A673 (cell line): ENCODE data around the gene FAM177B. TPM values are rescaled to one million over a fixed set of nuclear protein-coding genes. Genes with fewer than 3 reads are reported as not detected.

Experiments used
- BruUV-seq: library from RNA; stranded (reverse); fragments of 400-500 nt; replicated peaks from 2 replicates; lab custom pipeline; 2021; lab: Mats Ljungman, UMichigan
- CTCF ChIA-PET: fragments of 300-600 bp; sonication (Branson Sonifier 250); formaldehyde crosslinking; loops from one replicate; lab custom pipeline; 2022; ENCODE audit warnings: antibody characterized with exemption; lab: Charles Lee
- POLR2A ChIA-PET: fragments of 300-600 bp; sonication (Branson Sonifier 250); formaldehyde crosslinking; loops from one replicate; lab custom pipeline; 2022; ENCODE audit warnings: antibody characterized with exemption; ENCODE audit not compliant: low non-redundant PET; lab: Charles Lee
- DNase-seq: peaks from one replicate; pipeline ENCODE4 v3.0.0-alpha.2; 2015; ENCODE audit warnings: low spot score
- H3K27ac ChIP-seq: fragments of 200-600 bp; sonication (generic); 2 replicates; pipeline ENCODE4 v1.5.1; 2016; ENCODE audit warnings: mixed run types, low read depth, mild to moderate bottlenecking, mixed read lengths, antibody characterized with exemption, low read length; ENCODE audit not compliant: poor library complexity, severe bottlenecking
- H3K27me3 ChIP-seq: fragments of 200-600 bp; sonication (generic); replicated peaks from 2 replicates; pipeline ENCODE4 v1.6.1; 2017; ENCODE audit warnings: mixed run types, low read depth, mild to moderate bottlenecking, mixed read lengths, antibody characterized with exemption, low read length; ENCODE audit not compliant: insufficient read depth, poor library complexity
- H3K36me3 ChIP-seq: fragments of 200-600 bp; sonication (generic); 2 replicates; pipeline ENCODE4 v1.6.1; 2016; ENCODE audit warnings: mixed run types, mild to moderate bottlenecking, mixed read lengths, antibody characterized with exemption, low read length; ENCODE audit not compliant: insufficient read depth, poor library complexity, severe bottlenecking
- H3K4me1 ChIP-seq: fragments of 200-600 bp; sonication (generic); 2 replicates; pipeline ENCODE4 v1.6.1; 2017; ENCODE audit warnings: mixed run types, mild to moderate bottlenecking, mixed read lengths, antibody characterized with exemption, low read length; ENCODE audit not compliant: insufficient read depth, poor library complexity, severe bottlenecking
- H3K4me3 ChIP-seq: fragments of 200-600 bp; sonication (generic); 2 replicates; pipeline ENCODE4 v1.5.1; 2016; ENCODE audit warnings: low read depth, mixed run types, mild to moderate bottlenecking, mixed read lengths, low read length; ENCODE audit not compliant: poor library complexity, severe bottlenecking
- H3K9me3 ChIP-seq: fragments of 200-600 bp; sonication (generic); 2 replicates; pipeline ENCODE4 v1.6.1; 2016; ENCODE audit warnings: mixed run types, low read depth, mild to moderate bottlenecking, mixed read lengths, antibody characterized with exemption, low read length; ENCODE audit not compliant: poor library complexity, severe bottlenecking
- EZH2 ChIP-seq: fragments of 200-600 bp; sonication (generic); IDR thresholded peaks from 2 replicates; pipeline ENCODE4 v1.6.1; 2017; ENCODE audit warnings: borderline replicate concordance, low read depth, mild to moderate bottlenecking, mixed read lengths, antibody characterized with exemption, low read length; ENCODE audit not compliant: poor library complexity, severe bottlenecking
- intact Hi-C: fragments of 100-400 bp; cut with micrococcal nuclease; formaldehyde crosslinking; loops from one replicate; pipeline ENCODE4 v1.10.0; 2022; ENCODE audit not compliant: unreplicated experiment
- total RNA-seq: library from RNA; stranded (reverse); gene quantifications from 2 replicates; pipeline ENCODE4 v1.2.3, GENCODE V29; 2021
- TF ChIP-seq, protein P1 (sequence below): fragments of 300-800, 200-600 bp; sonication (generic); conservative IDR thresholded peaks from 2 replicates; pipeline ENCODE4 v1.5.1; 2017; ENCODE audit warnings: low read depth, mild to moderate bottlenecking, antibody characterized with exemption, low read length, moderate library complexity, mixed read lengths

FAM177B gene
- total RNA-seq, 1 experiment from 2014 or later, result not detected

DNA sequence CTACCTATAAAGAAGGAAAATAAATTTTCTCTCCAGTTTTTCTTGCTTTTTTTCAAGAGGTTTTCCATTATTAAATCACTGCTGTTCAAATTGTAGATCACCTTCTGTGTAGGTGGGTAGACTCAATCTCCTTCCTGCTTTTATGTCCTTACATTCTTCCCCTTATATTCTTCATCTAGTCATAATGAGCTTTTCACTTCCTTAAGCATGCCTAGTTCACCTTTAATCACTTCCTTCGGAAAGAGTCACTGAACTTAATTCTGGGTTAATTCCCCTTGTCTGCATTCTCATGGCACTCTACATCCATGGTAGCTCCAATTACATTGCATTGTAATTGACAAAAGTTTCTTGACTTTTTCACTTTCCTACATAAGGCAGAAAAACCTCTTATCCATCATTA is 6.1 kb upstream of the FAM177B start:
- BruUV-seq, result no TSS peak
- no peak overlapping the region for H3K27ac ChIP-seq
- no peaks in the 10 kb centered on the region for H3K27me3 ChIP-seq
- intact Hi-C loops, result loop anchor here (10.0 kb wide), 1 partner anchor 954 kb away; no protein-coding TSS in a partner anchor
- H3K9me3 ChIP-seq, result no peaks in the 10 kb centered on the region
- TF ChIP-seq, protein P1, sequence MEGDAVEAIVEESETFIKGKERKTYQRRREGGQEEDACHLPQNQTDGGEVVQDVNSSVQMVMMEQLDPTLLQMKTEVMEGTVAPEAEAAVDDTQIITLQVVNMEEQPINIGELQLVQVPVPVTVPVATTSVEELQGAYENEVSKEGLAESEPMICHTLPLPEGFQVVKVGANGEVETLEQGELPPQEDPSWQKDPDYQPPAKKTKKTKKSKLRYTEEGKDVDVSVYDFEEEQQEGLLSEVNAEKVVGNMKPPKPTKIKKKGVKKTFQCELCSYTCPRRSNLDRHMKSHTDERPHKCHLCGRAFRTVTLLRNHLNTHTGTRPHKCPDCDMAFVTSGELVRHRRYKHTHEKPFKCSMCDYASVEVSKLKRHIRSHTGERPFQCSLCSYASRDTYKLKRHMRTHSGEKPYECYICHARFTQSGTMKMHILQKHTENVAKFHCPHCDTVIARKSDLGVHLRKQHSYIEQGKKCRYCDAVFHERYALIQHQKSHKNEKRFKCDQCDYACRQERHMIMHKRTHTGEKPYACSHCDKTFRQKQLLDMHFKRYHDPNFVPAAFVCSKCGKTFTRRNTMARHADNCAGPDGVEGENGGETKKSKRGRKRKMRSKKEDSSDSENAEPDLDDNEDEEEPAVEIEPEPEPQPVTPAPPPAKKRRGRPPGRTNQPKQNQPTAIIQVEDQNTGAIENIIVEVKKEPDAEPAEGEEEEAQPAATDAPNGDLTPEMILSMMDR, result no peak
- no peak for TF ChIP-seq EZH2
- no peaks in the 10 kb centered on the region for H3K4me1 ChIP-seq
- peaks cover 61% of the 10 kb centered on the region for H3K36me3 ChIP-seq
- CTCF ChIA-PET, result no interaction called here
- POLR2A ChIA-PET, result no interaction called here
- no peak for DNase-seq
- no peak overlapping the region for H3K4me3 ChIP-seq

DNA sequence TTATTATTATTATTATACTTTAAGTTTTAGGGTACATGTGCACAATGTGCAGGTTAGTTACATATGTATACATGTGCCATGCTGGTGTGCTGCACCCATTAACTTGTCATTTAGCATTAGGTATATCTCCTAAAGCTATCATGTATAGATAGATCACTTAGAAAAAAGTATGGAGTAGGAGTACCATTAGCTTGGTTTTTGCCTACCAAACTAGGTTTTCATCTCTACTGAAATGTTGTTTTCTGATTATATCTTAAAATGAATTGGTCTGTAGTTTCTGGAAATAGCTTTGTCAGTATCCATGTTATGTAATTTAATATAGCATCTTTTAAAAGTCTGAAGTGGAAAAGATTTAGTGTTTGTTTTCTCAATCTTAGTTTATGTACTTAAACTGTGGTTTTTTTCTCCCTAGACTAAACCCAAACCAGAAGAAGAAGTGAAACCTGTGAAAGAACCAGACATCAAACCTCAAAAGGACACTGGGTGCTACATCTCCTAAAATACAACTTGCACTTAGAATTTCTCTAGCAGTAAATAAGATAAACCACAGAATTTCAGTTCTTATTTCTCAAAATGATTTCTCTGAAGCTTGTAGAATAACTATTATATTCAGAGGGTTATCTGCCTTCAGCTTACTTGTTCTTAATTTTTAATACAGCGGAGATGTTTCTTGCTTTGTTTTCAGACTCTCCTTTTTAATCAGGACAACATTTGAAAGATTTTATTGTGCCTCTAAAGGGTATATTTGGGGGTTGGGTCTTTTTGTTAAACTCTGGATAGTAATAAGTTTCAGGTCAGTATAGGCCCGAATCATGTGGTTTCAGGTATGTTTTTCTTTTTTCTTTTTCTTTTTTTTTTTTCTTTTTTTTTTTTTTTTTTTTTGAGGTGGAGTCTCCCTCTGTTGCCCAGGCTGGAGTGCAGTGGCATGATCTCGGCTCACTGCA is 4.5 kb upstream of the FAM177B start:
- intact Hi-C loops, result loop anchor here (10.0 kb wide), 1 partner anchor 952 kb away; no protein-coding TSS in a partner anchor
- no peaks in the 10 kb centered on the region for H3K4me1 ChIP-seq
- BruUV-seq, result no TSS peak
- H3K4me3 ChIP-seq, result no peak overlapping the region
- H3K9me3 ChIP-seq, result no peaks in the 10 kb centered on the region
- H3K27ac ChIP-seq, result no peak overlapping the region
- peaks cover 52% of the 10 kb centered on the region for H3K36me3 ChIP-seq
- POLR2A ChIA-PET, result no interaction called here
- DNase-seq, result no peak
- H3K27me3 ChIP-seq, result no peaks in the 10 kb centered on the region
- TF ChIP-seq, protein P1, result no peak
- TF ChIP-seq EZH2, result no peak
- CTCF ChIA-PET, result no interaction called here

DNA sequence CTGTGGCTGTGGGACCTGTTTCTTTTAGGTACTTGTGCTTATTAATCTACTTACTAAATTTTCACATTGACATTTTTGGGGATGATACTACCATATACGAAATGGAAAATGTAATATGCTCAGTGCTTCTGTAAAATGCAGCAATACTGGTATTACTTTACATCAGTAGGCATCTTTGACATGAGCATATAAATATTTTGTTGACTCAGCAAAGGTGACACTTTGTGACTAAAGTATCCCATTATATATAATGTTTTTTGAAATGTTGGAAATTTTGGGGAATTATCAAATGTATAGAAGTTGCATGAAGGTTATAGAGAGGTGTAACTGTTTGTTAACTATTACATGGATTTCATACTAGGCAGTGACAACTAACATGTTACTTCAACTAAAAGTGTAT is 2.3 kb upstream of the FAM177B start:
- Histone ChIP-seq H3K4me1 (no peaks in the 10 kb centered on the region), H3K9me3 (no peaks in the 10 kb centered on the region), H3K27ac (no peak overlapping the region), H3K27me3 (no peaks in the 10 kb centered on the region), H3K36me3 (peaks cover 38% of the 10 kb centered on the region), H3K4me3 (no peak overlapping the region)
- intact Hi-C loops, result loop anchor here (10.0 kb wide), 1 partner anchor 950 kb away; no protein-coding TSS in a partner anchor
- DNase-seq, result no peak
- BruUV-seq, result no TSS peak
- POLR2A ChIA-PET, result no interaction called here
- CTCF ChIA-PET, result no interaction called here
- TF ChIP-seq, protein P1, result no peak
- no peak for TF ChIP-seq EZH2
